ENCODE measurements around the gene VPS37B. TPM values are rescaled to one million over a fixed set of nuclear protein-coding genes. Genes with fewer than 3 reads are reported as not detected.

VPS37B gene
- total and polyA plus RNA-seq, 2 donors (not counting 1 experiment from before 2014, with no cell fraction given) = 66.7 to 88.1 TPM

DNA sequence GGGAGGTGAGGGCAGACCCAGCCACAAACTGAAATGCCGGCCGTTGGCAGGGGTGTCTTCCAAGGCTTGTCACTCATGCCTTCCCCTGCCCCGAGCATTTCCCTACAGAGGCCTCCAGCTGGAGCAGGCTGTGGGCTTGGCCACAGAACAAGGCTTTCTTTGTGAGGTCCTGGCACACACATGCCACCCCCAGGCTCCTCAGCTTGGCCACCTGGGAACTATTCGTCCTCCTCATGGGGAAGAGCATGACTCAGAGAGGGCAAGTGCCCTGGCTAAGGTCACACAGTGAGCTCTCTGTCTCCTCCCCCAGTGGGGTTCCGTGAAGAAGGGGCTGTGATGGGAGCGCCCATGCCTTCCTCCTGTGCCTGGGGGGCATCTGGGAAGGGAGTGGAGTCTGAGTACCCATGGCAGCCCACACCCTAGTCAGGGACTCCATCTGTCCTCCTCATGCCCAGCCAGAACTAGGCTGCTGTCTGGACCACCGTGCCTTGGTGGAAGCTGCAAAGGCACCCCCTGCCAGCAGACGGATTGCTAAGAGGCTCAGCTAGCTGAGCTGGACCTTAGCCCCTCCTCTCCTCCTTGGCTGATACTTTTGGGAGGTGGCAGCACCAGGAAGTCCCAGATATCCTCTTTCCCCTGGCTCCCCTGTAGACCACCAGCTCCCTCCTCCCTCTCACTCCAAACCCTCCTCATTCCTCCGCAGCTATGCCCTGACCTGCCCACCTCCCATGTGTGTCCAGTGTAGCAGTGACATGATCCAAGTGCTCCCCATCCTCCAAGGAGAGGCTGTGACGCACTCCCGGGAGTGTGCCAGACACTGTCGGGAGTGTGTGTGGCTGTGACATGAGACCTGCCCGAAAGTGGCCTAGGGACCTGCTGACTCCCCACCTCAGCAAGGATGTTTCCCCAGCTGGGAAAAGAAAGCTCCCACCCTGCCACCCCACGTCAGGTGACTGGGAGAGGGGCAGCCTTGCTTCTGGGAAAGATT lies 49.0 kb upstream of the VPS37B start:
- Histone ChIP-seq H3K9me3 (ENCODE audit: control extremely low read depth in 1 of 3, control insufficient read depth in 2 of 3, insufficient read depth in 1 of 3, low read length in 2 of 3) (peaks cover 0 to 3% (median 0%) of the 10 kb centered on the region in 3 donors), H3K9ac (ENCODE audit: low read length) (no peak overlapping the region), H3K4me2 (replicated peaks; ENCODE audit: low read depth, low read length, poor library complexity, severe bottlenecking) (no peak overlapping the region), H3K27me3 (replicated peaks in 1 of 4; ENCODE audit: control extremely low read depth in 1 of 4, control insufficient read depth in 3 of 4, insufficient read depth in 4 of 4, low read length in 3 of 4) (no peaks in the 10 kb centered on the region), H3K4me3 (ENCODE audit: control extremely low read depth in 1 of 5, extremely low read depth in 1 of 5, insufficient read depth in 1 of 5, low read depth in 2 of 5, low read length in 4 of 5) (no peak overlapping the region), H4K20me1 (ENCODE audit: control insufficient read depth, insufficient read depth, low read length, poor library complexity, severe bottlenecking) (no peaks in the 10 kb centered on the region), H3K27ac (ENCODE audit: low read length in 2 of 2) (no peak overlapping the region), H3K4me1 (ENCODE audit: control insufficient read depth in 2 of 2, insufficient read depth in 2 of 2, low read length in 2 of 2) (peaks cover 23 to 30% of the 10 kb centered on the region in 2 donors), H3K36me3 (replicated peaks in 1 of 2; ENCODE audit: control extremely low read depth in 1 of 2, control insufficient read depth in 1 of 2, extremely low read depth in 1 of 2, insufficient read depth in 2 of 2, low read length in 1 of 2) (no peaks in the 10 kb centered on the region), H3K79me2 (ENCODE audit: control insufficient read depth, insufficient read depth, low read length) (no peaks in the 10 kb centered on the region), H2AFZ (ENCODE audit: insufficient read depth, low read depth, low read length, poor library complexity, severe bottlenecking) (no peak overlapping the region)
- no peak for TF ChIP-seq EZH2 (IDR thresholded peaks at IDR 0.05; ENCODE audit: borderline replicate concordance, insufficient read depth, low read depth, low read length, poor library complexity, severe bottlenecking)
- TF ChIP-seq, protein P1, sequence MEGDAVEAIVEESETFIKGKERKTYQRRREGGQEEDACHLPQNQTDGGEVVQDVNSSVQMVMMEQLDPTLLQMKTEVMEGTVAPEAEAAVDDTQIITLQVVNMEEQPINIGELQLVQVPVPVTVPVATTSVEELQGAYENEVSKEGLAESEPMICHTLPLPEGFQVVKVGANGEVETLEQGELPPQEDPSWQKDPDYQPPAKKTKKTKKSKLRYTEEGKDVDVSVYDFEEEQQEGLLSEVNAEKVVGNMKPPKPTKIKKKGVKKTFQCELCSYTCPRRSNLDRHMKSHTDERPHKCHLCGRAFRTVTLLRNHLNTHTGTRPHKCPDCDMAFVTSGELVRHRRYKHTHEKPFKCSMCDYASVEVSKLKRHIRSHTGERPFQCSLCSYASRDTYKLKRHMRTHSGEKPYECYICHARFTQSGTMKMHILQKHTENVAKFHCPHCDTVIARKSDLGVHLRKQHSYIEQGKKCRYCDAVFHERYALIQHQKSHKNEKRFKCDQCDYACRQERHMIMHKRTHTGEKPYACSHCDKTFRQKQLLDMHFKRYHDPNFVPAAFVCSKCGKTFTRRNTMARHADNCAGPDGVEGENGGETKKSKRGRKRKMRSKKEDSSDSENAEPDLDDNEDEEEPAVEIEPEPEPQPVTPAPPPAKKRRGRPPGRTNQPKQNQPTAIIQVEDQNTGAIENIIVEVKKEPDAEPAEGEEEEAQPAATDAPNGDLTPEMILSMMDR (IDR thresholded peaks at IDR 0.05) = no peak
- Mint-ChIP-seq H3K4me1 (peaks cover 38% of the 10 kb centered on the region), H3K9me3 (ENCODE audit: insufficient read depth) (no peaks in the 10 kb centered on the region), H3K27ac (no peak overlapping the region), H3K27me3 (no peaks in the 10 kb centered on the region), H3K4me3 (no peak overlapping the region)
- ATAC-seq (ENCODE audit: low read depth) (no peak), DNase-seq (no peak)
- intact Hi-C loops (cut with micrococcal nuclease) = no loop called here
- ChIA-PET CTCF (interaction anchor here (0.5 to 16.2 kb wide), 7 partner anchors 11 to 749 kb away, joined by 3 to 388 read pairs (median 5); no protein-coding TSS in a partner anchor), POLR2A (interaction anchor here (0.7 to 1.2 kb wide), 4 partner anchors 55 to 293 kb away, joined by 3 to 13 read pairs (median 4); no protein-coding TSS in a partner anchor)
- 92% methylated on average over 13 of the region's 14 CpGs for WGBS (ENCODE audit: insufficient coverage)

DNA sequence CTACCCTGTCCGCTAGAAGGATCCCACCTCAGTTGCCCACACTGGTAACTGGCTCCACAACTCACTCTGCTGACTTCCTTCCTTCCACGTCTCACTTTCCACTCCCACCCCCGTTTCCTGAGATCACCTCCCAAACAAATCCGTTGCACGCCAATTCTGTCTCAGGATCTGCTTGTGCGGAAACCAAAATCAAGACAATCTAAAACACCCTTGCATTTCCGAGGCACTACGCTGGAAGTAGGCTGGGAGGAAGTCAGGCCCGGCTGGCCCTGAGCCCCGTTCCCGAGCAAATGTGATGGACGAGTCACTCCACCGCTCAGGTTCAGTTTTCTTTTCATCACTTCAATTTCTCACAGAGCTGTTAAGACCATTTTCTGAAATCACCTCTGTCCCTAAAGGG lies 47.3 kb upstream of the VPS37B start:
- peak overlapping the region; percentile 22 for H2AFZ ChIP-seq (ENCODE audit: insufficient read depth, low read depth, low read length, poor library complexity, severe bottlenecking)
- H3K27ac Mint-ChIP-seq = no peak overlapping the region
- intact Hi-C loops (cut with micrococcal nuclease) = no loop called here
- no peak for TF ChIP-seq EZH2 (IDR thresholded peaks at IDR 0.05; ENCODE audit: borderline replicate concordance, insufficient read depth, low read depth, low read length, poor library complexity, severe bottlenecking)
- TF ChIP-seq, protein P1 (IDR thresholded peaks at IDR 0.05) = no peak
- no peak overlapping the region for H3K4me3 Mint-ChIP-seq
- H3K36me3 ChIP-seq (replicated peaks in 1 of 2; ENCODE audit: control extremely low read depth in 1 of 2, control insufficient read depth in 1 of 2, extremely low read depth in 1 of 2, insufficient read depth in 2 of 2, low read length in 1 of 2) = no peaks in the 10 kb centered on the region
- H3K9me3 Mint-ChIP-seq (ENCODE audit: insufficient read depth) = no peaks in the 10 kb centered on the region
- no peaks in the 10 kb centered on the region for H3K27me3 ChIP-seq (replicated peaks in 1 of 4; ENCODE audit: control extremely low read depth in 1 of 4, control insufficient read depth in 3 of 4, insufficient read depth in 4 of 4, low read length in 3 of 4)
- H3K27ac ChIP-seq (ENCODE audit: low read length in 2 of 2) = no peak overlapping the region
- ChIA-PET POLR2A (no interaction called here), CTCF (interaction anchor here (1.0 to 16.2 kb wide), 3 partner anchors 9 to 79 kb away, joined by 4 to 388 read pairs (median 7); no protein-coding TSS in a partner anchor)
- H3K4me1 Mint-ChIP-seq = peaks cover 37% of the 10 kb centered on the region
- H3K27me3 Mint-ChIP-seq = no peaks in the 10 kb centered on the region
- no peaks in the 10 kb centered on the region for H3K79me2 ChIP-seq (ENCODE audit: control insufficient read depth, insufficient read depth, low read length)
- H3K9me3 ChIP-seq (ENCODE audit: control extremely low read depth in 1 of 3, control insufficient read depth in 2 of 3, insufficient read depth in 1 of 3, low read length in 2 of 3) = peaks cover 0 to 3% (median 0%) of the 10 kb centered on the region in 3 donors
- DNase-seq (no peak), ATAC-seq (ENCODE audit: low read depth) (no peak)
- 47% methylated on average over 12 of the region's 13 CpGs for WGBS (ENCODE audit: insufficient coverage)
- peaks cover 23 to 30% of the 10 kb centered on the region in 2 donors for H3K4me1 ChIP-seq (ENCODE audit: control insufficient read depth in 2 of 2, insufficient read depth in 2 of 2, low read length in 2 of 2)
- H3K4me2 ChIP-seq (replicated peaks; ENCODE audit: low read depth, low read length, poor library complexity, severe bottlenecking) = peak overlapping the region; percentile 30
- no peaks in the 10 kb centered on the region for H4K20me1 ChIP-seq (ENCODE audit: control insufficient read depth, insufficient read depth, low read length, poor library complexity, severe bottlenecking)
- H3K9ac ChIP-seq (ENCODE audit: low read length) = no peak overlapping the region
- H3K4me3 ChIP-seq (ENCODE audit: control extremely low read depth in 1 of 5, extremely low read depth in 1 of 5, insufficient read depth in 1 of 5, low read depth in 2 of 5, low read length in 4 of 5) = no peak overlapping the region

All from B cell (primary cell).